ENCODE data around the gene CRACDL.

GRCh38 chr2:98903064-98903355 is 33.0 kb downstream of the CRACDL start:
- TF ChIP-seq CTCF (IDR thresholded peaks at IDR 0.05) (no peak), POLR2AphosphoS5 (IDR thresholded peaks at IDR 0.05) (no peak), POLR2A (IDR thresholded peaks at IDR 0.05) (no peak)

All from prostate gland (tissue), 2 donors.